Measurements from ENCODE around the gene SGCD.

The SGCD gene

DNA sequence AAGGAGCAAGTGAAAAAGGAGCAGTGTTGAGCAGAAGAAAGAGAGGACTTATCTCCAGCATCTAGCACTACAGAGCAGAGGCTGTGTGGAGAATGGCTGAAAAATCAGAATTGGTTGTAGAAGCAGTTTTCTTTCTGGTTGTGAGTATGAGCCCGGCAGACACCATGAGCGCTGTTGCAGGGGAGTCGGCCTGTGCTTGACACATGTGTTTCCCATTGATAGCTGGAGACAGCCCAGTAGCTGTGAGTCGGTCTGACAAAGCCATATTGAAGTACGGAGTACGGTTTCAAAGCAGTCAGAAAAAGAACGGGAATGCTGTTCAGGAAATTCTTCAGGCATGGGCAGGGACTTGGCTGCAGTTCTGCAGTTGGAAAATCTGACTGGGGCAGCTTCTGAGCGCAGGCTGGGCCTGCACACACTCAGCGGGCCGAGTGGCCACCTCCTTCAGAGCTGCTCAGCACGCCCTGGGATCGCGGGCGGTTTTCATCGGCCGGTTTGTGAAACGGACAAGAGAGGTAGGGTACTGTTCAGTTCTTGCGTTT is at the start of gene SGCD:
Gene SGCD (plus strand): TSS at position 447 of the 542 bp plus-strand sequence.
- H3K27ac ChIP-seq = no peak within 1 kb of the TSS
- TF ChIP-seq, protein P1, sequence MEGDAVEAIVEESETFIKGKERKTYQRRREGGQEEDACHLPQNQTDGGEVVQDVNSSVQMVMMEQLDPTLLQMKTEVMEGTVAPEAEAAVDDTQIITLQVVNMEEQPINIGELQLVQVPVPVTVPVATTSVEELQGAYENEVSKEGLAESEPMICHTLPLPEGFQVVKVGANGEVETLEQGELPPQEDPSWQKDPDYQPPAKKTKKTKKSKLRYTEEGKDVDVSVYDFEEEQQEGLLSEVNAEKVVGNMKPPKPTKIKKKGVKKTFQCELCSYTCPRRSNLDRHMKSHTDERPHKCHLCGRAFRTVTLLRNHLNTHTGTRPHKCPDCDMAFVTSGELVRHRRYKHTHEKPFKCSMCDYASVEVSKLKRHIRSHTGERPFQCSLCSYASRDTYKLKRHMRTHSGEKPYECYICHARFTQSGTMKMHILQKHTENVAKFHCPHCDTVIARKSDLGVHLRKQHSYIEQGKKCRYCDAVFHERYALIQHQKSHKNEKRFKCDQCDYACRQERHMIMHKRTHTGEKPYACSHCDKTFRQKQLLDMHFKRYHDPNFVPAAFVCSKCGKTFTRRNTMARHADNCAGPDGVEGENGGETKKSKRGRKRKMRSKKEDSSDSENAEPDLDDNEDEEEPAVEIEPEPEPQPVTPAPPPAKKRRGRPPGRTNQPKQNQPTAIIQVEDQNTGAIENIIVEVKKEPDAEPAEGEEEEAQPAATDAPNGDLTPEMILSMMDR (conservative IDR thresholded peaks at IDR 0.05) = no peak

DNA sequence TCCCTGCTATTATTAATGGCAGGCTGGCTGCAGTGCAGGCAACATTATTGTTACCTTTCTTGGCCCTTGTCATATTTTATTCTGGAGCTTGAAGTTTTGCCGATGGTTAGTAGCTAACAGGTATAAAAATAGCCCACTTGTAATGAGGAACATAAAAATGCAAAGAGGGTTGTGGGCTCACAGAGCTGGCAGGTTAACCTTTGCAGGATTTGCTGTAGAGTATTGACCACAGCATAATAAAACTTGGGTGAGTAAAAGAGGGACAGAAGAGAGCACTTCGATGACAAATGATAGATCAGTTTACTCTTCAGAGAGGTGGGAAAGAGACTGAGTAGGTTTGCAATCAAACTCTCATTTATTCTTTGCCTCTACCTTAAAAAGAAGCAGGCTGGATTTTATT is 49.7 kb upstream of the SGCD start:
- no peak overlapping the region for H3K27ac ChIP-seq
- TF ChIP-seq, protein P1 (conservative IDR thresholded peaks at IDR 0.05) = no peak

DNA sequence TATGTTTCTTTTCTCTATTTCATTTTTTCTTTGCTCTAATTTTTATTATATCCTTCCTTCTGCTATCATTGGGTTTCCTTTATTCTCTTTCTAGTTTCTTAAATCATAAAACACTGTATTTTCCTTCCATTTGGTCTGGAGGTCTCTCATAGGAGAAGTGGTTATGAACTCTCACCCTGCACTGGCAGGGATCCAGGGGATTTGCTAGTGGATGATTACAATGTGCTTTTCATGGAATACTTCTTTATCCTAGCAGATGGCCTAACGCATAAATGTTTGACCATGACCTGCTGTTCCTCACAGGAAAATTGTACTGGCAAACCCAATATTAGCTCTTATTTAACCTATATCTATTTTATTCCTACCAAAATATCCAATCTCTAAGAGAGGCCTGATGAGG is 31.5 kb upstream of the SGCD start:
- H3K27ac ChIP-seq = no peak overlapping the region
- TF ChIP-seq, protein P1 (conservative IDR thresholded peaks at IDR 0.05) = no peak

DNA sequence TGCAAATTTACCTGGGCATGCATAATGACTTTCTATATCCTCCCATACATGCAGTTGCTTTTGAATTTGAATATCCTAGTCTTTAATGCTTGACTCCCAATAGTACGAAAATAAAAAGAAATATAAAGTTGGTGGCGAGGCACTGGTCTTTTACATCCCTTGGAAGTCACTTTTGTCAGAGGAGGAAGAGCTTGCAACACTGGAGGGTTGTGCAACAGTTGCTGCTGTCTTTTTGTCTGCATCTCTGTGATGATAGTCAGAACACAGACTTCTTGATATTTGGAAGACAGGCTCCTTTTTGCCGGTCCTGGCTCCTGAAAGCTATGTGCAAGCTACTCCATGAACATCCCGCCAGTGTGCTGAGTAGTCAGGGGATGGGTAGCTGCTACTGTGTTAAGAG is 16.8 kb upstream of the SGCD start:
- no peak overlapping the region for H3K27ac ChIP-seq
- TF ChIP-seq, protein P1 (conservative IDR thresholded peaks at IDR 0.05) = no peak

DNA sequence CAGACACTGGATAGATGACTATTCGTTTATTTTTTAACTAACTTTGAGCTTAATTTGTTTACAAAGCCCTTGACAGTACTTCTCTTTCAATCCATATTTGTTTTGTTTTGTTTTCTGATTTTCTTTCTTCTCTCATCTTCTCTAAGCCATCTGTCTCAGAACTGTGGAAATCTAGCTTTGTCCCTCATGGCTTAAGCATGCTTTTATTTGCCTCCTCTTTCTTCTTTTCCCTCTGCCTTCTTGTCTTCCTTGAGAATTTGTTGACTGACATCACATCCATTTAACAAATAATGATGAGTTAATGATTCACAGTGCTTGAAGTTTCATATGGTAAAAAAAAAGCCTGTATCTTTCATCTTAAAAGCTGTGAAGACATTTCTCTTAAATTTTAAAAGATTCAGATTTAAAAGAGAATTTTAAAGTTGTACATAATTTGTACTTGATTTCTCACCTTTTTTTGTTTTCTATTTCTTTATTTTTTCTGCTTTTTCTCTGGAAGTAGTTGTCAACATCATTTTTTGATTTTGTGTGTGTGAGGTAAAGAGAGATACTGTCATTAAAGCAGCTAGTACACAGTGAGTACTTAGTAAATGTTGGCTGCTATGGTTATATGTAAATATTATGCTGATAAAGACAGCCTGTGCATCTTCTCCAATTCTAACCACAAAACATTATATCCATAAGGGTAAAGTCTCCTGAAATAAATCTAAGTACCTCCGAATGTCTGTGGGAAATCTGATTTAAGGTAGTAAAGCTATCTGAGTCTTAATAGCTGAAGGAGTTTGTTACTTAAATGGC is 13.9 kb upstream of the SGCD start:
- peak overlapping the region; percentile 32 for H3K27ac ChIP-seq
- TF ChIP-seq, protein P1 (conservative IDR thresholded peaks at IDR 0.05) = no peak

DNA sequence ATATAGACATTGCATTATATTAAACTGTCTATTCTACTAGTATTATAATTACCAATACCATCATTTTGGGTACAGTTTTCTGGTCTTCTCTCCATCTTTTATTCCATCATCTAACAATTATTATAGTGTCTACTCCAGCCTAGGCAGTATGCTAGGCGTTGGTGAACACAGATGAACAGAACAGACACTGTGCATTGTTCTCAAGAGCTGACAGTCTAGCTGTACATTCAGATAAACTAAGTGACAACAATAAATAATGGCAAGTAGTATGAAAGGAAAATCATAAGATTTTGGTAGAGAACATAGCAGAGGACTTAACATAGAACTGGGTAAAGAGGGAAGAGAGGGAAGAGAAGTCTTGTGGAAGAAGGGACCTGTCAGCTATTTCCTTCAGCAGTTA is 12.5 kb upstream of the SGCD start:
- TF ChIP-seq, protein P1 (conservative IDR thresholded peaks at IDR 0.05) = no peak

DNA sequence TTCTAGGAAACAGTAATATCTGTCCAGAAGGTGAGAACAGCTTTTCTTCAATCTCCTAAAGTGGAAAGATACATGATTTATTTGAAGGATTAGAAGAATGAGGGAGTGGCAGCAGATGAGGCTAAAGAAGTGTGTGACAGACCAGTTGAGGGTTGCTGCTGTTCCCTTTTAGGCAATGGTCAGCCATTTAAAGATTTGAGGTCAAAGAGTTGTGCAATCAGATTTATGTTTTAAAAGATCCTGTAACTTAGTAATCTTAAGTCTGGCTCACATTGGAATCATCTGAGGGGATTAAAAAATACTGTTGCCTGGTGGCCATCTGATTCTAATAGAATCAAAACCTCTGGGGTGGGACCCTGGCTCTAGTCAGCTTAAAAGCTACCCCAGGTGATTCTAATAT is 4.3 kb upstream of the SGCD start:
- TF ChIP-seq, protein P1 (conservative IDR thresholded peaks at IDR 0.05) = no peak
- no peak overlapping the region for H3K27ac ChIP-seq

More for the DNA sequence above, 12.5 kb upstream of the SGCD start:
- H3K27ac ChIP-seq = no peak overlapping the region
